Natural killer cell (primary cell): ENCODE data around the gene LUZP2. TPM values are rescaled to one million over a fixed set of nuclear protein-coding genes. Genes with fewer than 3 reads are reported as not detected.

ENCODE experiments used
- ATAC-seq, 3 donors: fragments of 150-1000 bp in 2 of 3; fragments of 200-7000 bp in 1 of 3; cut with Tn5 transposase; 1 replicate in 1 of 3; 2 replicates in 2 of 3; pipeline ENCODE4 v1.10.0; 2021; ENCODE audit warnings: mild to moderate bottlenecking in 2 of 3, moderate library complexity in 2 of 3
- DNase-seq, 2 donors: peaks; one replicate each; pipeline versions ENCODE4 v3.0.0 to v3.0.0-alpha.2; 2013 to 2021; ENCODE audit warnings: mixed read lengths in 1 of 2
- H3K27ac ChIP-seq: one replicate; pipeline ENCODE4 v1.5.1; 2013; ENCODE audit warnings: mild to moderate bottlenecking, low read length
- H3K27me3 ChIP-seq: one replicate; pipeline ENCODE4 v1.6.1; 2013; ENCODE audit warnings: low read length; ENCODE audit not compliant: control insufficient read depth, insufficient read depth
- H3K36me3 ChIP-seq: one replicate; pipeline ENCODE4 v1.6.1; 2013; ENCODE audit warnings: low read length; ENCODE audit not compliant: control insufficient read depth, insufficient read depth
- H3K4me1 ChIP-seq: one replicate; pipeline ENCODE4 v1.6.1; 2013; ENCODE audit warnings: low read length; ENCODE audit not compliant: control insufficient read depth, insufficient read depth
- H3K4me3 ChIP-seq: one replicate; pipeline ENCODE4 v1.5.1; 2013; ENCODE audit warnings: low read length
- H3K9me3 ChIP-seq: one replicate; pipeline ENCODE4 v1.6.1; 2013; ENCODE audit warnings: low read length; ENCODE audit not compliant: control insufficient read depth, insufficient read depth
- H3K27ac Mint-ChIP-seq, 2 donors: one replicate each; pipeline ENCODE4 v1.8.0; 2022; ENCODE audit warnings: mild to moderate bottlenecking in 2 of 2, mixed read lengths in 2 of 2, moderate library complexity in 1 of 2
- H3K27me3 Mint-ChIP-seq, 2 donors: one replicate each; pipeline ENCODE4 v1.8.0; 2022; ENCODE audit warnings: low read depth in 2 of 2, mixed read lengths in 2 of 2
- H3K36me3 Mint-ChIP-seq: one replicate; pipeline ENCODE4 v1.8.0; 2022; ENCODE audit warnings: mixed read lengths
- H3K4me1 Mint-ChIP-seq, 2 donors: one replicate each; pipeline ENCODE4 v1.8.0; 2022; ENCODE audit warnings: mixed read lengths in 2 of 2
- H3K4me3 Mint-ChIP-seq: one replicate; pipeline ENCODE4 v1.8.0; 2022; ENCODE audit warnings: mild to moderate bottlenecking, moderate library complexity, mixed read lengths
- H3K9me3 Mint-ChIP-seq, 2 donors: one replicate each; pipeline ENCODE4 v1.8.0; 2022; ENCODE audit warnings: mixed read lengths in 2 of 2
- WGBS: methylation state at CpG from one replicate; pipeline ENCODE4 v1.1.7; 2013; ENCODE audit warnings: missing lambda C conversion rate; ENCODE audit not compliant: insufficient coverage; 5-methylcytosine and 5-hydroxymethylcytosine counted together
- intact Hi-C: fragments of 100-400 bp; cut with micrococcal nuclease; formaldehyde crosslinking; loops from one replicate; pipeline ENCODE4 v1.14.2; 2022
- total RNA-seq, 4 donors: library from RNA; stranded (reverse); fragments of 120-200 nt in 1 of 4; gene quantifications; one replicate each; pipeline versions ENCODE4 v1.2.3 to v1.2.4, GENCODE V29; 2013 to 2022
- TF ChIP-seq, protein P1 (sequence below): fragments of 200-600 bp; IDR thresholded peaks from one replicate; pipeline ENCODE4 v1.8.0; 2022; ENCODE audit warnings: antibody characterized with exemption

Gene LUZP2
- total RNA-seq, 3 donors from 2014 or later (not counting 1 experiment from before 2014, with no cell fraction given): not detected

DNA sequence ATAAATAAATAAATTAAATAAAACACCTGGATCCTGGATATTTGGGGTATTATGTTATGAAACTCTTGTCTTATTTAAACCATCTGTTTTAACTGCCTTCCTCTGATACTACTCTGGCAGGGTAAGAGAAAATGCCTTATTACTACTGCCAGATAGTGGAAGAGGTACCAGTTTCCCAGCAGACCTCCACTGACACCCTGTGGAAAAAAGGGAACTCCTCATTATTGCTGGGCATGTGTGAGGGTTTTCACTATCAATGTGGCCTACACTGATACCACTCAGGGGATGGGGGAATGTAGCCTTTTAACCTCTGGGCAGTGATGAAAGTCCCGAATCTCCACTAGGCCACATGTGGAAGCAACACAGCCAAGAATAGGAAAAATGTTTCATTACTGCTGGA is 121.0 kb downstream of the LUZP2 start:
- Histone ChIP-seq H3K4me1 (no peaks in the 10 kb centered on the region), H3K27ac (no peak overlapping the region), H3K36me3 (no peaks in the 10 kb centered on the region), H3K9me3 (no peaks in the 10 kb centered on the region), H3K27me3 (no peaks in the 10 kb centered on the region), H3K4me3 (no peak overlapping the region)
- 90% methylated on average over 1 of the region's 1 CpG for WGBS
- H3K4me1 Mint-ChIP-seq: no peaks in the 10 kb centered on the region
- H3K4me3 Mint-ChIP-seq: no peak overlapping the region
- H3K27me3 Mint-ChIP-seq: no peaks in the 10 kb centered on the region
- DNase-seq (no peak), ATAC-seq (no peak)
- no peaks in the 10 kb centered on the region for H3K36me3 Mint-ChIP-seq
- TF ChIP-seq, protein P1, sequence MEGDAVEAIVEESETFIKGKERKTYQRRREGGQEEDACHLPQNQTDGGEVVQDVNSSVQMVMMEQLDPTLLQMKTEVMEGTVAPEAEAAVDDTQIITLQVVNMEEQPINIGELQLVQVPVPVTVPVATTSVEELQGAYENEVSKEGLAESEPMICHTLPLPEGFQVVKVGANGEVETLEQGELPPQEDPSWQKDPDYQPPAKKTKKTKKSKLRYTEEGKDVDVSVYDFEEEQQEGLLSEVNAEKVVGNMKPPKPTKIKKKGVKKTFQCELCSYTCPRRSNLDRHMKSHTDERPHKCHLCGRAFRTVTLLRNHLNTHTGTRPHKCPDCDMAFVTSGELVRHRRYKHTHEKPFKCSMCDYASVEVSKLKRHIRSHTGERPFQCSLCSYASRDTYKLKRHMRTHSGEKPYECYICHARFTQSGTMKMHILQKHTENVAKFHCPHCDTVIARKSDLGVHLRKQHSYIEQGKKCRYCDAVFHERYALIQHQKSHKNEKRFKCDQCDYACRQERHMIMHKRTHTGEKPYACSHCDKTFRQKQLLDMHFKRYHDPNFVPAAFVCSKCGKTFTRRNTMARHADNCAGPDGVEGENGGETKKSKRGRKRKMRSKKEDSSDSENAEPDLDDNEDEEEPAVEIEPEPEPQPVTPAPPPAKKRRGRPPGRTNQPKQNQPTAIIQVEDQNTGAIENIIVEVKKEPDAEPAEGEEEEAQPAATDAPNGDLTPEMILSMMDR: no peak
- H3K27ac Mint-ChIP-seq: no peak overlapping the region
- intact Hi-C loops: no loop called here
- H3K9me3 Mint-ChIP-seq: peaks cover 0 to 4% of the 10 kb centered on the region in 2 donors

DNA sequence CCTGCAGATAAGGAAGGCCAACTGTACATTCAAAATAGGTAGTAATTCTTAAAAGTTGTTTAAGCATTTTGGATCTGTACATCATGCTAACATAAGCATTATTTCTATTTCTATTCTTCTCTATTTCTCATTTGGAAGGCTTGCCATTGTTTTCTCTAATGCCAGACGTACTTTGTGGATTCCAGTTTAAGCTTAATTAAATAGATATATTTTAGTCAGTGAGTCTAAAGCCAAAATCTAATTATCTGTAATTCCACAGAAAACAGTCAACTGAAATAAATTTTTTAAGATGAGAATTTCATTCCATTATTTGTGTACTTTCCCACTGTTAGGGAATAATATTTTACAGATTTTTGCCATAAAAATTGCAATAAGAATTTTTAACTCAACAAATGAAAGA is 123.0 kb downstream of the LUZP2 start:
- Histone ChIP-seq H3K4me3 (no peak overlapping the region), H3K36me3 (no peaks in the 10 kb centered on the region), H3K27me3 (no peaks in the 10 kb centered on the region), H3K9me3 (no peaks in the 10 kb centered on the region), H3K4me1 (no peaks in the 10 kb centered on the region), H3K27ac (no peak overlapping the region)
- TF ChIP-seq, protein P1: no peak
- ATAC-seq (no peak), DNase-seq (no peak)
- intact Hi-C loops: no loop called here
- no peak overlapping the region for H3K4me3 Mint-ChIP-seq
- H3K27me3 Mint-ChIP-seq: no peaks in the 10 kb centered on the region
- no peaks in the 10 kb centered on the region for H3K4me1 Mint-ChIP-seq
- no peak overlapping the region for H3K27ac Mint-ChIP-seq
- H3K36me3 Mint-ChIP-seq: no peaks in the 10 kb centered on the region
- no CpG with 5 or more reads among the region's 1 CpG for WGBS
- peaks cover 0 to 2% of the 10 kb centered on the region in 2 donors for H3K9me3 Mint-ChIP-seq

DNA sequence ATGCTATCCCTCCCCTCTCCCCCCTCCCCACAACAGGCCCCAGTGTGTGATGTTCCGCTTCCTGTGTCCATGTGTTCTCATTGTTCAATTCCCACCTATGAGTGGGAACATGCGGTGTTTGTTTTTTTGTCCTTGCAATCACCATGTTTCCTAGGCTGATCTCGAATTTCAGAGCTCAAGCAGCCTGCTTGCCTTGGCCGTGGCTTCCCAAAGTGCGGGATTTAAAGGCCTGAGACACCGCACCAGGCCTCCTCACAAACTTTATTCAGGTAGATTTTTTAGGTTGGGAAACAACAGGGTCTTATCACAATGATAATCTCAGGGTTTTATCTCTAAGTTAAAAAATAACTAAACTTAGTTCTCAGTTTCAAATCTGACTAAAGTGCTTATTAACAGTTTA is 125.4 kb downstream of the LUZP2 start:
- intact Hi-C loops: no loop called here
- H3K27me3 Mint-ChIP-seq: no peaks in the 10 kb centered on the region
- 89% methylated on average over 6 of the region's 6 CpGs for WGBS
- TF ChIP-seq, protein P1: no peak
- peaks cover 0 to 5% of the 10 kb centered on the region in 2 donors for H3K9me3 Mint-ChIP-seq
- H3K36me3 Mint-ChIP-seq: no peaks in the 10 kb centered on the region
- no peak overlapping the region for H3K4me3 ChIP-seq
- DNase-seq (no peak), ATAC-seq (no peak)
- H3K27me3 ChIP-seq: no peaks in the 10 kb centered on the region
- H3K27ac Mint-ChIP-seq: no peak overlapping the region
- H3K27ac ChIP-seq: no peak overlapping the region
- no peaks in the 10 kb centered on the region for H3K9me3 ChIP-seq
- H3K4me1 Mint-ChIP-seq: no peaks in the 10 kb centered on the region
- H3K4me3 Mint-ChIP-seq: no peak overlapping the region
- H3K4me1 ChIP-seq: no peaks in the 10 kb centered on the region
- H3K36me3 ChIP-seq: no peaks in the 10 kb centered on the region

DNA sequence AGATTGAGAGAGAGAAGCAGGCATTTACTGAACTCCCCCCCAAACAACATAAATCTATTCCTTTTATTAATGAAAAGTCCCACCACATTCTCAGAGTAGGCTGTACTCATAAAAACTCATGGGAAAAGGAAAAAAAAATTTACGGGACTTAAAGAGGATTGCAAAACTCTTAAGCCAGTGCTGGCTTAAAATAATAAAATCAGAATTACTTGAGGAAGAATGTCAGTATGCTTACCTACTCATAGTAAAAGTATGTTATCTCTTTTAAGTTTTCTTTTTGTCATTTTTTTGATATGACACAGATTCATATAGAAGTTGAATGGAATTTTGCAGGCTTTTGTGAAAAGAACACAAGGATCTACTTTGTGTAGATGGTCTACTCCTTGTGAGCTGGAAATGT is 126.3 kb downstream of the LUZP2 start:
- DNase-seq (no peak), ATAC-seq (no peak)
- Mint-ChIP-seq H3K4me1 (no peaks in the 10 kb centered on the region), H3K27ac (no peak overlapping the region), H3K9me3 (peaks cover 0 to 5% of the 10 kb centered on the region in 2 donors), H3K36me3 (no peaks in the 10 kb centered on the region), H3K4me3 (no peak overlapping the region), H3K27me3 (no peaks in the 10 kb centered on the region)
- no peak overlapping the region for H3K4me3 ChIP-seq
- no peaks in the 10 kb centered on the region for H3K27me3 ChIP-seq
- H3K36me3 ChIP-seq: no peaks in the 10 kb centered on the region
- no peaks in the 10 kb centered on the region for H3K9me3 ChIP-seq
- WGBS: no CpG with 5 or more reads among the region's 1 CpG
- TF ChIP-seq, protein P1: no peak
- intact Hi-C loops: no loop called here
- H3K27ac ChIP-seq: no peak overlapping the region
- H3K4me1 ChIP-seq: no peaks in the 10 kb centered on the region
